Tibial nerve (tissue), 3 donors: ENCODE results near the gene PLA1A.

Experiments used
- CTCF ChIP-seq, 5 experiments: fragments of 200-600 bp in 3 of 5; fragments of 450-650 bp in 2 of 5; sonication (generic) in 3 of 5; IDR thresholded peaks; one replicate each; pipeline ENCODE4 v1.5.1; 2016 to 2019; ENCODE audit warnings: antibody characterized with exemption in 5 of 5, mild to moderate bottlenecking in 3 of 5, moderate library complexity in 2 of 5
- POLR2A ChIP-seq, 2 donors: fragments of 450-650 bp; IDR thresholded peaks; one replicate each; pipeline ENCODE4 v1.6.1; 2017; ENCODE audit warnings: antibody characterized with exemption in 2 of 2, mild to moderate bottlenecking in 2 of 2, moderate library complexity in 2 of 2

- TF ChIP-seq CTCF (IDR thresholded peaks at IDR 0.05) (no peak), POLR2A (IDR thresholded peaks at IDR 0.05) (no peak)
Measured at GRCh38 chr3:119632216-119632615, 34.5 kb downstream of the PLA1A start.
